CD4-positive, alpha-beta T cell (primary cell): ENCODE results near the gene AJUBA. TPM values are rescaled to one million over a fixed set of nuclear protein-coding genes. Genes with fewer than 3 reads are reported as not detected.

Experiments
- ATAC-seq: fragments of 200-7000 bp; cut with Tn5 transposase; one replicate; pipeline ENCODE4 v1.10.0; 2022; ENCODE audit warnings: mild to moderate bottlenecking; ENCODE audit not compliant: poor library complexity
- CTCF ChIA-PET: fragments of 350-600 bp; sonication (Branson Sonifier 250); formaldehyde crosslinking; loops from one replicate; lab custom pipeline; 2021; ENCODE audit warnings: antibody characterized with exemption, inconsistent platforms; lab: Charles Lee
- POLR2A ChIA-PET: fragments of 350-600 bp; sonication (Branson Sonifier 250); formaldehyde crosslinking; loops from one replicate; lab custom pipeline; 2021; ENCODE audit warnings: antibody characterized with exemption, inconsistent platforms; lab: Charles Lee
- DNase-seq, 14 experiments: peaks; one replicate each; pipeline ENCODE4 v3.0.0-alpha.2; 2013 to 2020; ENCODE audit warnings: mixed read lengths in 2 of 14
- H3K27ac ChIP-seq, 2 donors: one replicate each; pipeline versions ENCODE4 v1.5.1 to v1.7.0; 2013; ENCODE audit warnings: low read length in 2 of 2, low read depth in 1 of 2, mild to moderate bottlenecking in 1 of 2
- H3K27me3 ChIP-seq, 2 experiments: 1 replicate in 1 of 2; 2 replicates in 1 of 2; pipeline versions ENCODE4 v1.6.1 to v1.7.0; 2013; ENCODE audit warnings: low read length in 2 of 2, control low read depth in 1 of 2, mild to moderate bottlenecking in 1 of 2, moderate library complexity in 1 of 2; ENCODE audit not compliant: insufficient read depth in 2 of 2, control insufficient read depth in 1 of 2
- H3K36me3 ChIP-seq: one replicate; pipeline ENCODE4 v1.6.1; 2013; ENCODE audit warnings: low read length, control low read depth; ENCODE audit not compliant: insufficient read depth
- H3K4me1 ChIP-seq: one replicate; pipeline ENCODE4 v1.6.1; 2013; ENCODE audit warnings: low read length, control low read depth; ENCODE audit not compliant: insufficient read depth
- H3K4me3 ChIP-seq: one replicate; pipeline ENCODE4 v1.5.1; 2013; ENCODE audit warnings: mild to moderate bottlenecking, low read length, moderate library complexity
- H3K9me3 ChIP-seq, 2 experiments: 1 replicate in 1 of 2; 2 replicates in 1 of 2; pipeline versions ENCODE4 v1.6.1 to v1.7.0; 2013; ENCODE audit warnings: low read length in 2 of 2, mild to moderate bottlenecking in 2 of 2, control low read depth in 1 of 2, moderate library complexity in 1 of 2; ENCODE audit not compliant: control insufficient read depth in 1 of 2, insufficient read depth in 1 of 2
- H3K27ac Mint-ChIP-seq: one replicate; pipeline ENCODE4 v1.8.0; 2020; ENCODE audit warnings: mixed read lengths
- H3K27me3 Mint-ChIP-seq: one replicate; pipeline ENCODE4 v1.8.0; 2021; ENCODE audit warnings: mixed read lengths
- H3K36me3 Mint-ChIP-seq: one replicate; pipeline ENCODE4 v1.8.0; 2021; ENCODE audit warnings: low read depth, mixed read lengths
- H3K4me1 Mint-ChIP-seq: one replicate; pipeline ENCODE4 v1.8.0; 2021; ENCODE audit warnings: low read depth, mixed read lengths
- H3K4me3 Mint-ChIP-seq: one replicate; pipeline ENCODE4 v1.8.0; 2020; ENCODE audit warnings: mild to moderate bottlenecking, mixed read lengths
- H3K9me3 Mint-ChIP-seq: one replicate; pipeline ENCODE4 v1.8.0; 2020; ENCODE audit warnings: mixed read lengths
- intact Hi-C, 2 experiments: fragments of 100-400 bp; cut with DNase I in 1 of 2; cut with micrococcal nuclease in 1 of 2; formaldehyde crosslinking; loops; one replicate each; pipeline versions ENCODE4 v1.15.1 to v1.9.0; 2023 to 2025; cut with DNase I, micrococcal nuclease
- total RNA-seq, 174 experiments: library from RNA in 2 of 174; stranded (reverse) in 2 of 174; gene quantifications; one replicate each; pipeline ENCODE4 v1.2.3 and lab custom pipeline; 2021 to 2026
- TF ChIP-seq, protein P1 (sequence below): fragments of 200-600 bp; IDR thresholded peaks from one replicate; pipeline ENCODE4 v1.8.0; 2022; ENCODE audit warnings: antibody characterized with exemption, mild to moderate bottlenecking

The AJUBA gene
- total RNA-seq, 2 experiments from 2014 or later: 0.67 to 1.1 TPM

- peaks cover 4 to 5% of the 10 kb centered on the region in 2 experiments for H3K27me3 ChIP-seq
- H3K27ac ChIP-seq: no peak overlapping the region
- Mint-ChIP-seq H3K27me3 (no peaks in the 10 kb centered on the region), H3K27ac (no peak overlapping the region), H3K9me3 (no peaks in the 10 kb centered on the region), H3K4me3 (peak overlapping the region; percentile 43), H3K36me3 (no peaks in the 10 kb centered on the region), H3K4me1 (peaks cover 9% of the 10 kb centered on the region)
- peaks cover 34% of the 10 kb centered on the region for H3K4me1 ChIP-seq
- ChIA-PET CTCF (interaction anchor here (1.6 kb wide), 1 partner anchor 8 kb away, joined by 7 read pairs; no protein-coding TSS in a partner anchor), POLR2A (interaction anchor here (0.6 kb wide), 1 partner anchor 79 kb away, joined by 4 read pairs; no protein-coding TSS in a partner anchor)
- no peak for DNase-seq
- intact Hi-C loops: no loop called here
- no peak overlapping the region for H3K4me3 ChIP-seq
- no peaks in the 10 kb centered on the region for H3K9me3 ChIP-seq
- TF ChIP-seq, protein P1, sequence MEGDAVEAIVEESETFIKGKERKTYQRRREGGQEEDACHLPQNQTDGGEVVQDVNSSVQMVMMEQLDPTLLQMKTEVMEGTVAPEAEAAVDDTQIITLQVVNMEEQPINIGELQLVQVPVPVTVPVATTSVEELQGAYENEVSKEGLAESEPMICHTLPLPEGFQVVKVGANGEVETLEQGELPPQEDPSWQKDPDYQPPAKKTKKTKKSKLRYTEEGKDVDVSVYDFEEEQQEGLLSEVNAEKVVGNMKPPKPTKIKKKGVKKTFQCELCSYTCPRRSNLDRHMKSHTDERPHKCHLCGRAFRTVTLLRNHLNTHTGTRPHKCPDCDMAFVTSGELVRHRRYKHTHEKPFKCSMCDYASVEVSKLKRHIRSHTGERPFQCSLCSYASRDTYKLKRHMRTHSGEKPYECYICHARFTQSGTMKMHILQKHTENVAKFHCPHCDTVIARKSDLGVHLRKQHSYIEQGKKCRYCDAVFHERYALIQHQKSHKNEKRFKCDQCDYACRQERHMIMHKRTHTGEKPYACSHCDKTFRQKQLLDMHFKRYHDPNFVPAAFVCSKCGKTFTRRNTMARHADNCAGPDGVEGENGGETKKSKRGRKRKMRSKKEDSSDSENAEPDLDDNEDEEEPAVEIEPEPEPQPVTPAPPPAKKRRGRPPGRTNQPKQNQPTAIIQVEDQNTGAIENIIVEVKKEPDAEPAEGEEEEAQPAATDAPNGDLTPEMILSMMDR: no peak
- ATAC-seq: no peak
- H3K36me3 ChIP-seq: no peaks in the 10 kb centered on the region
Measured at GRCh38 chr14:22978487-22978837, 3.9 kb downstream of the AJUBA start.

DNA sequence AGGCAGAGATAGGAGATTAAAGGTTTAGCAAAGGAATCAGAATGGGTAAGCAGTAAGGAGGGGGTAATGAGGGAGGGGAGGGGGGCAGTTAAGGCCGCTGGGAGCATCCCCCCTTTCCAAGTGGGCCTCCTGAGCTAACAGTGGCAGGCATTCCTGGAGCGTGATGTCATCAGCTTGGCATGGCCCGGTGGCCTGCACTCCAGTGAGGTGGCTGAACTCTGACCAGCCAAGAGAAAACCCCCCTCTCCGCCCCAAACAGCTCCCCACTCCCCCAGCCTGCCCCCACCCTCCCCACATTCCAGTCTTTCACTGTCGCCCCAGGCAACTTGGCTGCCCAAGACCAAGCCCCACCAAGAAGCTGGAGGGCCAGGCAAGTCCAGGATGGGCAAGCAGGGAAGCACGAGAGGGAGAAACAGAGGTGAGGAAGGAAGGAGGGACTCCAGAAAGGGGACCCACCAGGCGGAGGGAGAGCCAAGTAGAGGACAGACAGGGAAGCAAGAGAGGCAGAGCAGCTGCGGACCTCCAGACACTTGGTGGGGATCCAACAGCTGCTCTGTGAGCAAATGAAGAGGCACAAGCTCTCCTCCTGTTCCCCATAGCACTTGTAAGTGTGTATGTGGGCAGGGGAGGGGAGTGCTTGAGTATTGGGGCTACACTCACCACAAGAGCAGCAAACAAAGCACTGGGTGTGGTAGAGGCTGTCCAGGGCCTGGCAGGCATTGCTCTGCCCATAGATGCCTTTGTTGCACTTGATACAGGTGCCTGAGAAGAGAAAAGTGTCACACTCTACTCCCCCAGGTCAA, 4.5 kb downstream of the AJUBA start:
- H3K27ac ChIP-seq: no peak overlapping the region
- ATAC-seq: no peak
- Mint-ChIP-seq H3K36me3 (no peaks in the 10 kb centered on the region), H3K9me3 (no peaks in the 10 kb centered on the region), H3K4me3 (peak overlapping the region; percentile 51), H3K4me1 (peaks cover 9% of the 10 kb centered on the region), H3K27me3 (no peaks in the 10 kb centered on the region), H3K27ac (no peak overlapping the region)
- no peaks in the 10 kb centered on the region for H3K36me3 ChIP-seq
- ChIA-PET CTCF (interaction anchor here (1.0 to 1.6 kb wide), 3 partner anchors 9 to 407 kb away, joined by 3 to 7 read pairs (median 3); no protein-coding TSS in a partner anchor), POLR2A (interaction anchor here (0.6 to 1.1 kb wide), 2 partner anchors 30 to 80 kb away, joined by 3 to 4 read pairs; no protein-coding TSS in a partner anchor)
- DNase-seq: no peak
- H3K27me3 ChIP-seq: peaks cover 4 to 5% of the 10 kb centered on the region in 2 experiments
- no peak overlapping the region for H3K4me3 ChIP-seq
- TF ChIP-seq, protein P1: no peak
- H3K9me3 ChIP-seq: no peaks in the 10 kb centered on the region
- H3K4me1 ChIP-seq: peaks cover 29% of the 10 kb centered on the region
- intact Hi-C loops: no loop called here

GRCh38 chr14:22977434-22977683, 5.0 kb downstream of the AJUBA start:
- Mint-ChIP-seq H3K27ac (no peak overlapping the region), H3K9me3 (no peaks in the 10 kb centered on the region), H3K36me3 (no peaks in the 10 kb centered on the region), H3K4me3 (peak overlapping the region; percentile 51), H3K4me1 (peaks cover 9% of the 10 kb centered on the region), H3K27me3 (no peaks in the 10 kb centered on the region)
- ATAC-seq: no peak
- intact Hi-C loops: no loop called here
- Histone ChIP-seq H3K27me3 (peaks cover 4 to 5% of the 10 kb centered on the region in 2 experiments), H3K36me3 (no peaks in the 10 kb centered on the region), H3K27ac (no peak overlapping the region), H3K4me1 (peaks cover 24% of the 10 kb centered on the region), H3K4me3 (no peak overlapping the region), H3K9me3 (no peaks in the 10 kb centered on the region)
- ChIA-PET CTCF (interaction anchor here (1.0 to 1.6 kb wide), 3 partner anchors 9 to 407 kb away, joined by 3 to 7 read pairs (median 3); no protein-coding TSS in a partner anchor), POLR2A (interaction anchor here (1.1 to 1.5 kb wide), 2 partner anchors 30 to 81 kb away, joined by 3 to 5 read pairs; no protein-coding TSS in a partner anchor)
- no peak for DNase-seq
- TF ChIP-seq, protein P1: no peak
